NCI-H1105 treated with DMSO at 0.1 percent for 48 hours (cell line): ENCODE results near the gene DGCR8.

Experiments used
- DNase-seq: peaks from one replicate; lab custom pipeline; 2025; lab: John Stamatoyannopoulos, UW

The DGCR8 gene

DNA sequence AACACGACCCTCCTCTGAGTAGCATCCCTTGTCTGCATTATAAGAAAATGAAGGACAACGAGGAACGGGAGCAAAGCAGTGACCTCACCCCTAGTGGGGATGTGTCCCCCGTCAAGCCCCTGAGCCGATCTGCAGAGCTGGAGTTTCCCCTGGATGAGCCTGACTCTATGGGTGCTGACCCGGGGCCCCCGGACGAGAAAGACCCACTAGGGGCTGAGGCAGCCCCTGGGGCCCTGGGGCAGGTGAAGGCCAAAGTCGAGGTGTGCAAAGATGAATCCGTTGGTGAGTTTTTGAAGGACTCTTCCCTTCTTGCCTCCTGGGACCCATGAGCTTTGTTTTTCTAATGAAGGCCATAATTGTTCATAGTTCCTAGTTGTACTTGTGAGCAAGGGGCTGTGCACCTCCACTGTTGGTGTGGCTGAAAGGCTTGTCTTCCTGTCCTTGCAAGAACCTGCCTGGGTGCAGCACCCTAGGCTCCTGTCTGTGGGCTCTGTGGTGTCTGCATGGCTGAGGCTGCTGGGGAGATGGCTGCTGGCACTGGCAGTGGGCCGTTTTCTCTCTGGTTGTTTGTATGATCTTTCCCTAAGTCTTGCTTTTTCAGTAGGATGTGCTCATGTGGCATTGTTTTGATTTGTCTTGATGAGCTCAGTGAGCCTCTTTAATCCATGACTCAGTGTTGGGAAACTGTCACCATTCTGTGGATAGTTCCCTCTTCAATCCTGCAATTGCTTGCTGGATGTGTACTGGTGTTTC is 10.1 kb downstream of the DGCR8 start:
- no peak for DNase-seq

DNA sequence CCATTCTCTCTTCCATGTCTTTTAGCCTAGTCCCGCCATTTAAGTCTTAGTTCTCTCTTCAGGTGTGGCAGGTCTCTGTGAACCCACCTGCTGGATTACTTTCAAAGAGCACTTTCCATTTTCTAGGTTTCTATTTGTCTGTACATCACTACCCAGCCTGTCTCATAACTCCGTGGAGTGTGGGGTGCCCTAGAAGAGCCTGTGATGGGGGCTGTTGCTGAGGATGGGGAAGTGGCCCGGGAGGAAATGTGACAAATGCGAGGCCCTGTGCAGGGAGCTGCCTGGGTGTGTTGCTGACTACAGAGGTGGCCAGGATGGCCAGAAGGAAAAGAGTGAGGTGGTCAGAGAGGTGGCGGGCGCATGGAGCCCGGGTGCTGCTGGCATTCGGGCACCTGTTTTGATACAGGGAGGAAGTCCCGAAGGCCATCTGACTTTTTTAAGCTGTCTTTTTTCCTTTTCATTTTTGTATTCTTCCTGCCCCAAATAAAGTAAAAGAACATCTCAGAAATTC is 10.7 kb downstream of the DGCR8 start:
- no peak for DNase-seq

- DNase-seq = no peak
Measured at GRCh38 chr22:20091690-20092476, 11.8 kb downstream of the DGCR8 start.

GRCh38 chr22:20092477-20092854 is 12.4 kb downstream of the DGCR8 start:
- no peak for DNase-seq

DNA sequence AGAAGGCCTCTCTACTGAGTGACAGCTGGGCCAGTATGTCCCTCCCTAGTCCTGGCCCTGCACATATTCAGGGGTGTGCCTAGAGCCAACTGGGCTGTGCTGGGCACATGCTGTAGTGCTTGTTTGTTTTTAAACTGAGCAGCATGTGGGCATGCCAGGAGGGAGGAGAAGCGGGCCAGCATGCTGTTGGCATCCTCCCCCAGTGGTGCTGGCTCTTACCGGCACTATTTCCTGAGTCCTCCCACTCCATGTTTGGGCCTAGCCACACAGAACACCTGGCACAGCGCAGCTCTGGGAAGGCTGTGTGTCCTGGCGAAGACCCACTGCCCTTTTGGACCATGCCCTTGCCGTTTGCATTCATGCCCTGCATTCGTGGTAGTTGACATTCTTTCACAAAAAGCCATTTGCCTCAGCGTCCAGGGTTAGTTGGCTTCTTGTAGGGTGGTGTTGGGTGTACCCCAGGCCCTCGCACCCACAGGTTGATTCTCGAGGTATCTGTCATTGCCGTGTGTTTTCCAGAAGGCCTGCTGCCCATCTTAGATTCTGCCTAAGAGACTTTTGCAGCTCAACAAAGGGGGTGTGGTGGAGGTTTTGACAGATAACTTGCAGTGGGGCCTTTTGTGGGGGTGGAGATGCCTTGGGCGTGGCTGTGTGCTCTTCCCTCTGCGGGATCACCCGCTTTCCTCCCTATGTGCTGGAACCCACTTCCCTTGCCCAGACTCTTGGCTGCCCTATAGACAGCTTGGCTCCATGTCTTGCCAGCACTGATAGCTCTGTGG is 13.6 kb downstream of the DGCR8 start:
- no peak for DNase-seq

- no peak for DNase-seq
Measured at GRCh38 chr22:20094197-20094807, 14.3 kb downstream of the DGCR8 start.

DNA sequence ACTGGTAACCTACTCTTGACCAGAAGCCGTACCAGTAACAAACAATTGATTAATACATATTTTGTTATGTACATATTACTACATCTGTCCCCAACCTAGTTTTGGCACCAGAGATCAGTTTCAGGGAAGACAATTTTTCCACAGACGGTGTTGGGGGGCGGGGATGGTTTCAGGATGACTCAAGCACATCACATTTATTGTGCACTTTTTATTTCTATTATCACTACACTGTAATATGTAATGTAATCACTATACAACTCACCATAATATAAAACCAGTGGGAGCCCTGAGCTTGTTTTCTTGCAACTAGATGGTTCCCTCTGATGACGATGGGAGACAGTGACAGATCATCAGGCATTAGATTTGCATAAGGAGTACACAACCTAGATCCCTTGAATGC is 15.5 kb downstream of the DGCR8 start:
- no peak for DNase-seq

DNA sequence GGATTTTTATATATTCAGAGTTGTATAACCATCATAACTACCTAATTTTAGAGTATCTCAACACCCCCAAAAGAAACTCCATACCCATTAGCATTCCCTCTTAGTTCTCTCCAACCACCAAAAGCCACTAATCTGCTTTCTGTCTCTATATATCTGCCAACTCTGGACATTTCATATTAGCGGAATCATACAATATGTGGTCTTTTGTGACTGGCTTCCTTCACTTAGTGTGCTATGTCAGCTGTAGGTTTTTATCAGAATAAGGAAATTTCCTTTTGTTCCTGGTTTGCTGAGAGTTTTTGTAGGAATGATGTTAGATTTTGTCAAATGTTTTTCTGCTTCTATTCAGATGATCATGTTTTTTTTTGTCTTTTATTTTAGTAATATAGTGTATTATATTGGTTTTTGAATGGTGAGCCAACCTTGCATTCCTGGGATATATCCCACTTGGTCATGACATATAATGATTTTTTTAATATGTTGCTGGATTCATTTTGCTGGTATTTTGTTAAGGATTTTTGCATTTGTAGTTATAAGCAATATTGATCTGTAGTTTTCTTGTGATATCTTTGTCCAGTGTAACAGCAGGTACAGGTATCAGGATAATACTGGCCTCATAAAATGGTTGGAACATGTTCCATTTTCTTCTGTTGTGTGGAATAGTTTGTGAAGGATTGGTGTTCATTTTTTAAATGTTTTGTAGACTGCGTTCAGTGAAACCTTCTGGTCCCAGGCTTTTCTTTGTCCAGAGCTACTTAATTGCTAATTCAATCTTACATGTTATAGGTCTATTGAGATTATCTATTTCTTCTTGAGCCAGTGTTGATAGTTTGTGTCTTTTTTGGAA is 16.8 kb downstream of the DGCR8 start:
- DNase-seq = no peak

DNA sequence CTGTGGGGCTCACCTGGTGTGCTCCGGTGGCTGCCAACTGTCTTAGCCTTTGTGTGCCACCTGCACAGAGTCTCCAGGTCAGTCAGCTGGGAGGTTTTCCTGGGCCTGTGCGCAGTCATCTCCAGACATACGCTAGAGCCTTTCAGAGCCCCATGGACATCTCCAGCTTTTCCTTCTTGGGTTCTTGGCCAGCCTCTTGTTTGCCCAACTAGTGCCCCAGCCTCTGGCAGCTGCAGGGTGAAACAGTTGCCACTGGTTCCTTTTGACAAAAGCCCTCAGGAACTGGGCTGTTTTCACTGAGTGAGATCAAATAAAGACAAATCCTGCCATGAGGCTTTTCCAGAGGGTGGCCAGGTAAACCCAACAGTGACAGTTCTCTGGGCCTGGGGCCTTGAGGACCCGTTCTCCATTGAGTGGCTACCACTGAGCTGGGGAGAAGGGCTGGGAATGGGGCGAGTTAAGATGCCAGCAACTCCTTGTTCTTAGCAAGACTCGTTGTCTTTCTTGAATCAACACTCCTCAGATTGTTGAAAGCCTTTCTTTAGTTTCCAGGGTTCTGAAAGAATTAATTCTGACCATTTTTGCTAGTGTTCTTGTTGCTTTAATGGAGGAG is 19.2 kb downstream of the DGCR8 start:
- DNase-seq = no peak

- no peak for DNase-seq
Measured at GRCh38 chr22:20101638-20102037, 21.6 kb downstream of the DGCR8 start.

- no peak for DNase-seq
Measured at GRCh38 chr22:20102203-20102780, 22.3 kb downstream of the DGCR8 start.

- DNase-seq = no peak
Measured at GRCh38 chr22:20105456-20106204, 25.6 kb downstream of the DGCR8 start.

DNA sequence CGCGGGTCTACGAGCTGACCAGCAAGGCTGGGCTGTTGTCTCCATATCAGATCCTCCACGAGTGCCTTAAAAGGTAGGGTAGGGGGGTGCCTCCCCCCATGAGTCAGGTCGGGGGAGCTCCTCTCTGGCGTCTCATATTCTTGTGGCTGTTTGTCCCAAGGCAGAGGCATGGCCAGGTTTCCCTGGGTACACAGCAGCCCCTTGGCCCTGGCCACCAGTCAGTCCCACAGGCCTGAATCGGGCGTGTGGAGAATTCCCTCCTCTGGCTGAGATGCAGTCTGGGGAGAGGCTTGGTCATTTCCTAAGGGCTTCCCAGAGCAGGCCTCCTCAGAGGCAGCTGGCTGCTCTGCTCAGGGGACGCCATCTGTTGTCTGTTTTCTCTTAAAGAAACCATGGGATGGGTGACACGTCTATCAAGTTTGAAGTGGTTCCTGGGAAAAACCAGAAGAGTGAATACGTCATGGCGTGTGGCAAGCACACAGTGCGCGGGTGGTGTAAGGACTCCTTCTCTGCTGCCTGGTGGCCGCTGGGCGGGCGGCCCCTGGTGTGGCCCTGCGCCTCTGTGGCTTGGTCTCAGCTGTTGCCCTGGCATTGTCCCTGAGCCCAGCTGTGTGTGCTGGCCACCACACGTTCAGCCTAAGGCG is 26.3 kb downstream of the DGCR8 start:
- DNase-seq = no peak

- DNase-seq = no peak
Measured at GRCh38 chr22:20106849-20107237, 26.8 kb downstream of the DGCR8 start.

- DNase-seq = no peak
Measured at GRCh38 chr22:20107471-20107901, 27.4 kb downstream of the DGCR8 start.

DNA sequence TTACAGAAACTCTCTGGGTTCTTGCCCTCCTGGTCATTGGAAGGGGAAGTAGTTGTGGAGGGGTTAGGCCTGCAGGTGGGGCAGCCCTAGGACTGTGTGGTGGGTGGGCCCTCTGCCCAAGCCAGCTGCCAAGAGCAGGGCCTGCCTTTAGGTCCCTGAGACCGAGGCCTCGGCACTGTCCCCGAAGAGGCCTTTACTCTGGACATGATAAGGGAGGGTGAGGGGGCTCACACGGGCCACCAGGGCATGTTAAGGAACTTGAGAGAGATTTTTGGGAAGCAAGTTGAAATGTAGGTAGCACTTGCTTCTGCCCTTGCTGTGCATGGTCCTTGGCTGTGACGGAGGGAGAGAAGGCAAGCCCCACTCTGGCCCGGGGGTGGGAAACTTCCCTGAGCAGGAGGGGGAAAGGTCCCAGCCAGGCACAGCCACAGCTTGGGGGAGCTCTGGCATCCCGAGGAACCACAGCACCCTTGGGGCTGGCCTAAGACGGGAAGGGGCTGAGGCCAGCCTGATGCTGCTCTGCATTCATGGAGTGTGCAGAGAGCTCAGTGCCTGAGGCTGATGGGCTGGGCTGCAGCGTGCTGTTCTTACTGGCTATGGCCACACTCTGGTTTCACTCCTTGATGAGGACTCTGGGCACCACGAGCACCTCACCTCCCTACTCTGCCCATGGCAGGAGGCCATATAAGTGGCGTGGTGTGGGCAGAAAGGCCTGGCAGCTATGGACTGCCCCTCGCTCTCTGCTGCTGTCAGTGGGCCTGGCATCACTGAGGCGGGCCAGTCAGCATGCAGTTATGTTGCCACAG is 28.1 kb downstream of the DGCR8 start:
- no peak for DNase-seq

- no peak for DNase-seq
Measured at GRCh38 chr22:20108757-20109230, 28.8 kb downstream of the DGCR8 start.
